ENCODE measurements around the gene RHPN2.

GRCh38 chr19:33080761-33081681 is 16.3 kb upstream of the RHPN2 start, which contains the start of gene GPATCH1:
- TF ChIP-seq, protein P1, sequence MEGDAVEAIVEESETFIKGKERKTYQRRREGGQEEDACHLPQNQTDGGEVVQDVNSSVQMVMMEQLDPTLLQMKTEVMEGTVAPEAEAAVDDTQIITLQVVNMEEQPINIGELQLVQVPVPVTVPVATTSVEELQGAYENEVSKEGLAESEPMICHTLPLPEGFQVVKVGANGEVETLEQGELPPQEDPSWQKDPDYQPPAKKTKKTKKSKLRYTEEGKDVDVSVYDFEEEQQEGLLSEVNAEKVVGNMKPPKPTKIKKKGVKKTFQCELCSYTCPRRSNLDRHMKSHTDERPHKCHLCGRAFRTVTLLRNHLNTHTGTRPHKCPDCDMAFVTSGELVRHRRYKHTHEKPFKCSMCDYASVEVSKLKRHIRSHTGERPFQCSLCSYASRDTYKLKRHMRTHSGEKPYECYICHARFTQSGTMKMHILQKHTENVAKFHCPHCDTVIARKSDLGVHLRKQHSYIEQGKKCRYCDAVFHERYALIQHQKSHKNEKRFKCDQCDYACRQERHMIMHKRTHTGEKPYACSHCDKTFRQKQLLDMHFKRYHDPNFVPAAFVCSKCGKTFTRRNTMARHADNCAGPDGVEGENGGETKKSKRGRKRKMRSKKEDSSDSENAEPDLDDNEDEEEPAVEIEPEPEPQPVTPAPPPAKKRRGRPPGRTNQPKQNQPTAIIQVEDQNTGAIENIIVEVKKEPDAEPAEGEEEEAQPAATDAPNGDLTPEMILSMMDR (conservative IDR thresholded peaks at IDR 0.05; ENCODE audit: low read depth in 2 of 2): no peak
- TF ChIP-seq POLR2AphosphoS5 (IDR thresholded peaks at IDR 0.05; ENCODE audit: low read depth) (peak; percentile 76), REST (IDR thresholded peaks at IDR 0.05; ENCODE audit: unreplicated experiment) (no peak), EZH2 (IDR thresholded peaks at IDR 0.05; ENCODE audit: low read depth, unreplicated experiment) (no peak), EZH2phosphoT487 (IDR thresholded peaks at IDR 0.05; ENCODE audit: unreplicated experiment) (no peak), ZNF331 (CRISPR knock-in tag; IDR thresholded peaks at IDR 0.05; ENCODE audit: low read depth) (no peak), JUNB (IDR thresholded peaks at IDR 0.05; ENCODE audit: unreplicated experiment) (no peak), CREB1 (CRISPR knock-in tag; IDR thresholded peaks at IDR 0.05; ENCODE audit: low read depth) (peak; percentile 64; the same call in 1 of the 2 replicates), NANOG (IDR thresholded peaks at IDR 0.05; ENCODE audit: borderline replicate concordance) (no peak)
